Raji (cell line): ENCODE measurements around the gene TTLL11.

ENCODE experiments used
- POLR2A ChIP-seq: IDR thresholded peaks from 2 replicates; pipeline ENCODE4 v1.6.1; 2011; ENCODE audit warnings: low read depth, low read length, control low read depth; ENCODE audit not compliant: insufficient read depth

The TTLL11 gene

GRCh38 chr9:121917375-121918335, 175.5 kb downstream of the TTLL11 start:
- no peak for TF ChIP-seq POLR2A

DNA sequence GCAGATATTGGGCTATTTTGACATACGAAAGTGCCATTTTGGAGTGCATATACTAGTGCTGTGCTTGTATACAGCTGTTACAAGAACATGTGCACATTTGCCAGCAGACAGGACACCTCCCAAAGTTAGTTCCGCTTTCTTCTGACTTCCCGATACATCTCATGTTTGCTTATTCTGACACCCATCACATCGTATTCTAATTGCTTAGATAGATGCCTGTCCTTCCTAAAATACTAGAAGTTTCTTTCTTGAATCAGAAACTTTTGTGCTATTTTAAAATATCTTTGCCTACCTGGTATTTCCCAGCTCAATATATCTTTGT, 177.8 kb downstream of the TTLL11 start:
- no peak for TF ChIP-seq POLR2A

DNA sequence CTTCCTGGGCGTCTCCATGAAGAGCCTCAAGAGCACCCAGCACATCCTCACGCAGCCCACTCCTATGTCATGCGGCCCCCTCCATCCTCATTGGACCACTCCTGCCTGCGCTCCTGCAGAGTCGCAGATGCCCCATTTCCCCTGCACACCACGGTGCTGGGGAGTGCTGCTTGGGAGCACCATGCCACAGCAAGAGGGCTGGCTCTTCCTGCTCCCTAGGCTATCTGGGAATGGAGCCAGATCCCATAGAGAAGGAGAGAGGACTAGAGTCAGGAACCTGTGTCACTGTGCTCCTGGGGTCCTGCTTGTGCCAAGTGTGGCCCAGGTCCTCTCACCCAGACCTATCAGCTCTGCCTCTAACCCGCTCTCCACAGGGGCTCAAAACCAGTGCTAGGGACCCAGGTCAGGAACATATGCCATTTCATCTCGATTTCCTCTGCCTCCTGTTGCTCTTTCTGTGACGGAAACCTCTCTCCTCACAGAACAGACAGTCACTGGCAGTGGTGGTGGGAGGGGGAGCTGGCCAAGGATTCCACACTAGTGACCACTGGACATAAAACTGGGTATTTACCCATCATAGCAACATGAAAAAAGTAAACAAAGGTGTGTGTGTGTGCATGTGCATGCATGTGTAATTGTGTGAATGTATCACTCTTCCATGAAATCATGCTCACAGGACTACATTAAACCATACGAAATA, 178.4 kb downstream of the TTLL11 start:
- TF ChIP-seq POLR2A, result no peak

DNA sequence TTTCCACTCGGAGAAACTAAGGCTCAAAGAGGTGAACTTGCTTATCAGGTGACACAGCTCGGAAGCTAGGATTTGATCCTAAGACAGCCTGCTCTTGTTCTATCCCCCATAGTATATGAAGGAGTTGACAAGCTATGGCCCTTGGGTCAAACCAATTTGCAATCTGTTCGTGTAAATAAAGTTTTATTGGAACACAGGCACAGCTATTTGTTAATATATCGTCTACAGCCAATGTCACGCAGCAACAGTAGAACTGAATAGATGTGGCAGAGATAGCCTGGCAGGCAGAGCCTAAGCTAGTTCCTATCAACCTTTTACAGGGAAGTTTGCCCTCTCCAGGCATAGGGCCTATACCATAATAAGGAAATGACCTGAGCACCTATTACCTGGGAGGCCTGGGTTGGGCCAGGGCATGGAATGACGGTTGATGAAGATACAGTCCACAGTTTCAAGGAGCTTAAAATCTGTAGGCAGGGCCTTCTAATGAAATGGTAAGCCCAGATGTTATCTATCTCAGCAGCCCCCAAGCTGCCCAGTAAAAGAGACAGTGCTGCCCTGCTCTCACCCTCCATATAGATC, 179.0 kb downstream of the TTLL11 start:
- no peak for TF ChIP-seq POLR2A

GRCh38 chr9:121912812-121913627, 180.1 kb downstream of the TTLL11 start:
- TF ChIP-seq POLR2A, result no peak

DNA sequence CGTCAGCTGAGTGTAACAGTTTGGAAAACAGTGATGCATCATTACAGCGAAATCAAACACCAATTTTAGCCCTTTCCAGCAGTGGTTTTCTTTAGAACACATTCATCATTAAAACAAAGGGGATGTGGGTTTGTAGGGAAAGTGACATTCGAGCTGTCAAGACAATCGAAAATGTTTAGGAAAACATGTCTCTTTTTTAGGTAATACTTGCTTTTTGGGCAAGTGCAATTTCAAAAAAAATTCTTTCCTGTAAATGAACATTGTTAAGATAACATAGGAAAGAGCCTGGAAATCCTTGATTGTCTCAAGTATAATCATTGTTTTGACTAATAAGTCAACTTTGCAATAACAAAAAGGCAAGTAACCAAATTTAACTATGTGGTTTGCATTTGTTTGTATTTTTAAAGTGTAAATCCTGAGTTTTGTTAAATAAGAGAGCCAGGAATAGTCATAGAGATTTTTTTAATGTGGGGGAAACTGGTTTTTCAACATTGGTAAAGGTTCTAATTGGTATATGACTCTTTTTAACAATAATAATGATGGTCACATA, 182.5 kb downstream of the TTLL11 start:
- no peak for TF ChIP-seq POLR2A

DNA sequence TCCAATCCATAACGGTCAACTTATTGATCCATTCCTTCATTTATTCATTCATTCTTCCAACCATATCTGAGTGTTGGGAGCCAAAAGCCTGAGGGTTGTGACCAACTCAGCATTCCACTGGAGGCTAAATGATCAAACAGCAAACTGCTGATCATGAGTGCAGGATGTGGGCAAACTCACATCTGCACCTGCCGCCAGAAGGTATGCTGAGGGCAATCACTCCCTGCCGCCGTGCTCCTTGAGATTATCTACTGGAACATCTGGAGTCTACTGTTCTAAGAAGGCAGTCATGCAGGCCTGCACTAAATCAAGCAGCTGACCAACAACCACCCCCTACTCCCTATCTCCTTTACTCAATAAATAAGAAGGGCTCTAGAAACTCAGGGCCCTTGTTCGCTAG, 184.0 kb downstream of the TTLL11 start:
- no peak for TF ChIP-seq POLR2A

- no peak for TF ChIP-seq POLR2A
Measured at GRCh38 chr9:121906074-121906870, 186.8 kb downstream of the TTLL11 start.

DNA sequence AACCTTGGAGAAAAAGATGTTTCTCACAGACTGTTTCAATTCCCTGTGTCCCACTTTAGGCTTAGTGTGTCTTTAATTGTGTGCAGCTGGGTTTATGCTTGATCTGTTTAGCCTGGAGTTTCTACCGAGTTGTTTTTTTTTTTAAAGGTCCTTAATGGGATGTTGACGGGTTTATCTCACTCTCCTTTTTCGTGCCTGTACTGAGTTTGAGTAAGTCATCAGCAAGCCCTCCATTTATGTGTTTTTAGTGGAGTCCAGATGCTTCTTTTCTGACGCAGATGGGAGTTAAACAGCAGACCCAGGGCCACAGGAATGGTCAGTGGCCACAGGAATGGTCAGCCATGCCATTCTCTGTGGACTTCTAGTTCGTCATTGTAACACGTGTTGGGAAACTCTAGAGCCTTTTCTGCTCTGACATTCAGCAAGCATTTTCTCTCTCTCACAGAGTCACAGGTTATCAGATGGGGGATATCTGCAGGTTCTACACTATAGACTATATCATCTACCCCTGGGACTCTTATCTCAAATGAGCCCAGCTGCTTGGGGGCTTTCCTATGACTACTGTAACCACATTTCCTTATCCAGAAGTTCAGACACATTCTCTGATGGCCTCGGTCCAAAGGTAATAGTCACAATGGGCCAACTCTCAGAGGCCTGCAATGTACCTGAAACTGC, 190.5 kb downstream of the TTLL11 start:
- no peak for TF ChIP-seq POLR2A

DNA sequence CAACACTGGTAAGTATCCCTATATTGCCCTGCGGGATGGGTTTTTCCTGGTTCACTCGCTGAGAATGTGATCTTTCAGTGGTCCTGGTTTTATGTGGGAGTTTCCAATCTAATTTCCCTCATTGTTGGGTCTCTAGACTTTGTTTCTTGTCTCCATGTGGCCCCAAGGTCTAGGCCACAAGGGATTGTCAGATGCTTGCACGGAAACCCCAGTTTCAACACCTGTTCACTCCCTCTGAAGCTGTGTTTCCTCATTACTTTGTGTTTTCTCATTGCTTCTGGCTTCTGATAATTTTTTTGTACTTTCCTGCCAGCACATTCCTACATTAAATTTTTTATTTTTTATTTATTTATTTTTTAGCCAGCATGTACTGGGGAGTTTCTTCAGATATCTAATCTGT, 191.5 kb downstream of the TTLL11 start:
- TF ChIP-seq POLR2A, result no peak

- no peak for TF ChIP-seq POLR2A
Measured at GRCh38 chr9:121900163-121900562, 192.9 kb downstream of the TTLL11 start.

- no peak for TF ChIP-seq POLR2A
Measured at GRCh38 chr9:121898856-121899255, 194.3 kb downstream of the TTLL11 start.

GRCh38 chr9:121897140-121897539, 196.0 kb downstream of the TTLL11 start:
- no peak for TF ChIP-seq POLR2A
